ENCODE measurements around the gene ARCN1. TPM values are rescaled to one million over a fixed set of nuclear protein-coding genes. Genes with fewer than 3 reads are reported as not detected.

Gene ARCN1
- 49.3 and 54.9 TPM in 2 replicates for polyA plus RNA-seq

GRCh38 chr11:118572061-118572980 lies at the start of gene ARCN1:
Gene ARCN1, plus strand, starts transcription at chr11:118572409. Its CDS starts 139 bp downstream, at chr11:118572548.

GRCh38 chr11:118527109-118527508 lies 45.1 kb upstream of the ARCN1 start, which contains the start of gene TTC36:
Gene TTC36, plus strand, starts transcription at chr11:118527474. Its CDS starts 21 bp downstream, at chr11:118527495.

GRCh38 chr11:118530683-118531596 lies 41.3 kb upstream of the ARCN1 start, which contains the start of gene TMEM25:
Gene TMEM25, plus strand, starts transcription at chr11:118531192. Its CDS starts 610 bp downstream, at chr11:118531802.

GRCh38 chr11:118607401-118608359 lies 35.5 kb downstream of the ARCN1 start, which contains the start of gene PHLDB1:
Gene PHLDB1, plus strand, starts transcription at chr11:118607615. Its CDS starts 6,222 bp downstream, at chr11:118613837.

Other genes starting within 250 kb of the ARCN1 start
- gene CD3D, start 229.7 kb upstream of the ARCN1 start, polyA plus RNA-seq, result not detected in 2 replicates
- not detected in 2 replicates for gene CD3G, start 228.1 kb upstream of the ARCN1 start, polyA plus RNA-seq
- 32.6 and 45.9 TPM in 2 replicates for gene UBE4A, start 212.8 kb upstream of the ARCN1 start, polyA plus RNA-seq
- 1,654 and 1,954 TPM in 2 replicates for gene ATP5MG, start 170.8 kb upstream of the ARCN1 start, polyA plus RNA-seq
- 13.0 and 16.1 TPM in 2 replicates for gene KMT2A, start 135.9 kb upstream of the ARCN1 start, polyA plus RNA-seq
- gene TTC36, start 44.9 kb upstream of the ARCN1 start, polyA plus RNA-seq, result not detected in 2 replicates
- 41.0 and 52.2 TPM in 2 replicates for gene TMEM25, start 41.2 kb upstream of the ARCN1 start, polyA plus RNA-seq
- 21.1 and 22.0 TPM in 2 replicates for gene IFT46, start 6.5 kb upstream of the ARCN1 start, polyA plus RNA-seq
- 28.3 and 30.7 TPM in 2 replicates for gene PHLDB1, start 35.2 kb downstream of the ARCN1 start, polyA plus RNA-seq
- gene TREH, start 107.2 kb downstream of the ARCN1 start, polyA plus RNA-seq, result 1.4 and 1.7 TPM in 2 replicates
- 33.4 and 44.8 TPM in 2 replicates for gene DDX6, start 218.8 kb downstream of the ARCN1 start, polyA plus RNA-seq